Stimulated activated CD4-positive, alpha-beta T cell treated with anti-CD3 and anti-CD28 coated beads, TNF-alpha, amount 100 ng/mL, for 1 hour (primary cell): ENCODE data around the gene JPT1.
A peak's percentile ranks its signal among the peaks of the same experiment; 100 is the strongest.
"Not testable (repeated sequence)": the region's sequence is repeated elsewhere in the genome, so short reads cannot be mapped to it uniquely, and the experiment has no call there.

Experiments used
- DNase-seq, 3 donors: peaks; one replicate each; pipeline ENCODE4 v3.0.0-alpha.2; 2020; ENCODE audit warnings: low read depth in 3 of 3, low spot score in 1 of 3

JPT1 gene, protein sequence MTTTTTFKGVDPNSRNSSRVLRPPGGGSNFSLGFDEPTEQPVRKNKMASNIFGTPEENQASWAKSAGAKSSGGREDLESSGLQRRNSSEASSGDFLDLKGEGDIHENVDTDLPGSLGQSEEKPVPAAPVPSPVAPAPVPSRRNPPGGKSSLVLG

DNA sequence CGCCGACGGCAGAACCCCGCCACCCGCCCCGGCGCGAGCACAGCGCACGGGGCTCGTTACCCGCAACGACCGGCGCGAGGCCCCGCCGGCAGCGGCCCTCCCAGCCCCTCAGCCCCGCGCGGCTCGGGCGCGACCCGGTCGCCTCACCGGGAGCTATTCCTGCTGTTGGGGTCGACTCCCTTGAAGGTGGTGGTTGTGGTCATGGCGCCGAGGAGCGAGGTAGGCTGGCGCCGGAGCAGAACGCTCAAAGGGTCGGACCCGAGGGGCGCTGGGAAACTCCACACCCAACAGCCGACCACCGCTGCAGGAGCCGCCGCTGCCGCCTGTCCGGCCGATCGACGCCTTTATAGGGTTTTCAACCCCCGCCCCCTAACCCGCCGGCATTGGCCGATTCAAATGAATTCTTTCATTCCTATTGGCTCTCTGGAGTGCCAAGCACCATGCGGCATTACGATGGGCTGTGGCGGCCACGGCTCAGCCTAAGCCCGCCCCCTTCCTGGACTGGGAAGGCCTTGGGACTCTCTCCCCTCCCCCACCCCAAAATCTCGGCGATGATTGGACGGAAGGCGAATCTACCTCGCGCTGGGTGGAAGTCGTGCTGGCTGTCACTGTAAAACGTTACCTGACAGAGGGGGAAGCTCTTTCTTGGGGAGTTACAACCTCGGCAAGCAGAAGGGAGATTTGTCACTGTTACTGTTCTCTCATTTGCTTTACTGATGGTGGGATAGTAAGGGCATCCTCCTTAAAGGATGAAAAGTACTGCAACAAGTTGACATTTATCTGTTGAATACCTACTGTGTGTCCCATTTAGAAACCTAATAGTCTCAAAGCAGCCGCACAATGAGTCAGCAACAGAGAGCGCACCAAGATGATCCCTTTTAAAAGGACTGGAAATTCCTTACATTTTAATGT lies at the start of gene JPT1:
Gene JPT1, minus strand, starts transcription at position 318 of the 912 bp plus-strand sequence. Its CDS starts 115 bp downstream, at position 203.
- DNase-seq, result peak; percentile 87 to 96 (median 95)

DNA sequence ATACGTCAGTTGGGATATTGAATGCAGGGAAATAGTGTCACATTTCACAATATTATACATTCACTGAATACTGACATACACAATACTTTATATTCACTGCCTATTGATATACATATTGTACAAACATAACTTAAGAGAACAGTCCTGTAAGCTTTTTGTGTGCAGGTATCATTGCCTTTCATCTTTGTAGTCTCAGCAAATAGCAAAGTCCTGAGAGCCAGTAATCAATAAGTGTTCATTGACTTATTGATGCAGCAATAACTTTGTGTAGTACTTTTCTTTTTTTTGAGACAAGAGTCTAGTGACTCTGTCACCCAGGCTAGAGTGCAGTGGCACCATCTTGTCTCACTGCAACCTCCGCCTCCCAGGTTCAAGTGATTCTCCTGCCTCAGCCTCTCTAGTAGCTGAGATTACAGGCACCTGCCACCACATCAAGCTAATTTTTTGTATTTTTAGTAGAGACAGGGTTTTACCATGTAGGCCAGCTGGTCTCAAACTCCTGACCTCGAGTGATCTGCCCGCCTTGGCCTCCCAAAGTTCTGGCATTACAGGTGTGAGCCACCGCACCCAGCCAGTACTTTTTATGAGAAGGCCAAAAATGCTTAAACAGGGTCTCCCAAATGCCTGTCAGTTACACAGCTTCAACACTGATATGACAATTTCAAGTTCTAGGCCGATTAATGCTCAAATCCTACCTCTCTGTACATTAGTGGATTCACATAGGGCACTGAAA lies 45.7 kb upstream of the JPT1 start:
- DNase-seq, result no peak

DNA sequence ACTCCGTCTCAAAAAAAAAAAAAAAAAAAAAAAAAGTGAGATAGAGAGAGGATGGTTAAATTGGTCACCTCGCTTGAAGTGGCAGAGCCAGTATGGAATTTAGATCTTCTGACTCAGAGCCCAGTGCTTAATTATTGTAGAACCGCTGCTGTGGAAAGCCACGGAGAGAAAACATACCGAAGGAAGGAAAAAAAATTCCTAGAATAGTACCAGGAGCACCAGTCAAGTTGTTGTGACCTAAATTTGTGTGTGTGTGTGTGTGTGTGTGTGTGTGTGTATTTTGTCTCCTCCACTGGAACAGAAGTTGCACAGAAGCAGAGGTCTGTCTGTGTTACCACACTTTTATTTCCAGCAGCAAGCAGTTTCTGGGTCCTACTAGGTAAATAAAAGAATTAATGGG lies 40.6 kb upstream of the JPT1 start:
- DNase-seq, result no peak

DNA sequence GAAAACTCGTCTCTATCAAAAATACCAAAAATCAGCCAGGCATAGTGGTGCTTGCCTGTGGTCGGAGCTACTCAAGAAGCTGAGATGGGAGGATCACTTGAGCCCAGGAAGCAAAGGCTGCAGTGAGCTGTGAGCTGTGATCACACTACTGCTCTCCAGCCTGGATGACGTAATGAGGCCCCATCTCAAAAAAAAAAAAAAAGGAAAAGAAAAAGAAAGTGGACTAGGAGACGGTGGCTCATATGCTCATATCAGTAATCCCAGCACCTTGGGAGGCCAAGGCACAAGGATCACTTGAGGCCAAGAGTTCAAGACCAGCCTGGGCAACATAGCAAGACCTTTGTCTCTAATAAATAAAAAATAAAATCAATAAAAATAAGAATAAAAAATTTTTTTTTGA lies 37.3 kb upstream of the JPT1 start:
- no peak for DNase-seq

DNA sequence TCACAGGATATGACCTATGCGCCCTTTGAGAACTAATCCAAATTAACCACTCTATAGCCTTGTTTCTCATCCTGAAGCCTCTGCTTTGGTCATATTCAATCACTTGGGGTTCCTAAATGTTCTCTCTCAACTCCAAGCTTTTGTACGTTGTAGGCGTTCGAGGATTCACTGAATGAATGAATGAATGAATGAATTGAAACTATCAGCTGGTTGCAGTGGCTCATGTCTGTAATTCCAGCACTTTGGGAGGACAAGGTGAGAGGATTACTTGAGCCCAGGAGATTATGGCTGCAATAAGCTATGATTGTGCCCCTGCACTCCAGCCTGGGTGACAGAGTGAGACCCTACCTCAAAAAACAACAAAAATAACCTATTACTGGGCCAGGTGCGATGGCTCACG lies 34.3 kb upstream of the JPT1 start:
- DNase-seq, result no peak

DNA sequence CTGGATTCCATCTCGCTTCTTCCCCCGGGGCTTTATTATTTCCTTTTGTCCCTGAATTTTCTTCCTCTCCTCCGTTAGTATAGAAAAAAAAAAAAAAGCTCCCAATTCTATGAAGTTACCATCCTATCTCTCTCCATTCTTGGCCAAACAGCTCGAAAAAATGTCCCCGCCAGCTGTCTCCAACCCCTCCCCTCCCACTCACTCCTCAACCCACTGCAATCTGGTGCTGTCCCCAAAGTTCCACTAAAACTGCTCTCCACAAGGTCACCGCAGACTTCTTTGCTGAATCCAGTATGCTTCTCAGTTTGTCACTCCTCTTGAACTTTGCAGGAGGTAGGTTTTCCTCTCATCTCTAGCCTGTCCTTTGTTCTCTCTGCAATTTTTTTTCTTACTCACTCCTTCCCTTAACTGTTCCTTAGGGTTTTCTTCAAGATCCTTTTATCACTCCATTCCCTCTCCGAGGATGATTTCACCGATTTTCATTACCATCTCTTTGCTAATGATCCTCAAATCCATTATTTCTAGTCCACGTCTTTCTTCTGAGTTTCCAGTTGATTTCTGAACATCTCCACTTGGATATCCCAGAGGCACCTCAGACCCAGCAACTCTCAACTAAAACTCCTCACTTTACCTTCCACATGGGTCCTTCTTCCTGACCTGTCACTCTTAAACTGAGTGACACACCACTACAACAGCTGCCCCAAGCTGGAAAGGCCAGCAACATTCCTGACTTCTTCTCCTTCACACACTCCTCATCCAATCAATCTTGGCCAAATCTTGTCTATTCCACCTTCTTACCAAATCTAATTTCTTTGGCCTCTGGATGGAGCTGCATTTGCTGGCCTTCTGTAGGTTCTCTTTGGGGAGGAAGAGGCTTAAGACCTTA lies 29.9 kb upstream of the JPT1 start:
- no peak for DNase-seq

DNA sequence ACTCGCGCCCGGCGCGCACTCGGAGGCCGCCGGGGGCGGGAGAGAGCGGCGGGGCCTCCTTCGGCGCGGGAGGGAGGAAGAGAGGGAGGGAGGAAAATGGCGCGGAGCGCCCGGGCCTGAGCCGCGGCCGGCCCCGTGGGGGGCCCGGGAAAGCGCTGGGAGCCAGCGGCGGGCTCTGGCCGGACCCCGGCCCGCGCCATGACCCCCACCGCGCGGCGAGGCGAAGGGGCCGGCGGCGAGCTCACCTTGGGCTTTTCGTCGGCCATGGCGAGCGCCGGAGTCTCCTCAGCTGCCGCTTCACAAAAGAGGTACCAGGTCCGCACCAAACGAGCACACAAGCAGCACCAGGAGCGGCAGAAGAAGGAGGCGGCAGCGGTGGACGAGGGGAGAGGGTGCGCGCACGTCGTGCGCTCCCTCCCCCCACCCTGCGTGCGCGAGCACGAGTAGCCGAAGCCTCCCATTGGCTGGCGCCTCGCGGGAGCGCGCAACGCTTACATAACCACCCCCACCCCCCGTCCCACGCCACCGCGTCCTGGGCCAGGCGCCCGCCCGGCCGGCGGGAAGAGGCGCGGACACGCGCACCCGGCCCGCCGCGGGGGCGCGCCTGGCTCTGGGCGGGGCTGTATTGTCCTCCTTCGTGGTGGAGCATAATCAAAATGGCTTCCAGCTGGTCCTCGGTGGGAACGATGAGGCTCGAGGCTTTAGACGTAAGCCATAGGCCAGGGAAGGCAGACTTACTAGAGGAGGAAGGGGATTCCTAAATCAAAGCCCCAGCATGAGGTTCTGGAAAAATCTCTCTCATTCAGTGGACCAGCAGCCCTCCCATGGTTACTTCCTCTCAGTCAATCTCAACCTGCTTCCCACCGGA lies 28.5 kb upstream of the JPT1 start, which contains the start of gene SUMO2:
Gene SUMO2, minus strand, starts transcription at position 391 of the 868 bp plus-strand sequence. Its CDS starts 125 bp downstream, at position 266.
- peak; percentile 89 to 96 (median 95) for DNase-seq

DNA sequence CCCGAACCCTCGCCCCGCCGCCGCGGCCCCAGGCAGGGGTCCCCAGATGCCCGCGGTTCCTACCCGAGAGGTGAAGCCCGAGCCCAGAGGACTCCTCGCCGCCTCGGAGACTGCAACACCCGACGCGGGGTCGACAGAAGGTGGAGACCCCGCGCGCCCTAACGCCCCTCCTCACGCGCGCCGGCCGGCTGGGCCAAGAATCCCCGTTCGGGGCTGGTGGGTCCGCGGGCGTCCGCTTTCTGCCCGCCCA lies 27.9 kb upstream of the JPT1 start:
- DNase-seq, result no peak

DNA sequence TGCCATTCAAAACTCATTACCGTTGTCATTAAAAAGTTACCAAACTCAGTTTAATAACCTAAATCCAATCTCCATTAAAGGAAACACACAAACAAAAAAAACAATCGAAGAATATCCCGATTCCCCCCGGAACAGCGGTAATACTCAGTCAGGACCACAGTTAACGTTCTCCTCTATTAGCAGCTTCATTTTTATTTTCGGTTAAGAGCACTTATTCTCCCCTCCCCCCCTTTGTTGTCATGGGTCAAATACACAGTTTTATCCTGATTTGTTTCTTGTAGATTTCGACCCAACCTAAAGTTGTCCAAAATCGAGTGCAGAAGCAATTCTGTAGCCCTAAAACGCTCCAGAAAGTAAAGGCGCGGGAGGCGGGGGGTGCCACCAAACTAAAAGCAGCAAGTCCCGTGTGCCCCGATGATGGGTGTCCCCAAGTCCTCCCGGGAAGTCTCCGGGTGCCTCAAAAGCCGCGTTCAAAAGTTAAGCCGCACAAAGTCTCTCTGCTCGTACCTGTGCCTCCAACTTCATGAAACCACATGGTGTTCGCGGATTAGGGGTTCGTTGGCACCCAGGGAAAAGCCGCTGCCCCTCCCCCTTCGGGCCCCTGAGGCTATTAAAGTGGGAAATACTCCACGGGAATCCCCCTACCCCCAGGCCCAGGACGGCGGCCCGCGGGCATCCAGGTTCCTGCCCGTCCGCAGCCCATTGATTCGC lies 27.5 kb upstream of the JPT1 start:
- DNase-seq, result peak in 2 of 3 donors; percentile 4 to 27

DNA sequence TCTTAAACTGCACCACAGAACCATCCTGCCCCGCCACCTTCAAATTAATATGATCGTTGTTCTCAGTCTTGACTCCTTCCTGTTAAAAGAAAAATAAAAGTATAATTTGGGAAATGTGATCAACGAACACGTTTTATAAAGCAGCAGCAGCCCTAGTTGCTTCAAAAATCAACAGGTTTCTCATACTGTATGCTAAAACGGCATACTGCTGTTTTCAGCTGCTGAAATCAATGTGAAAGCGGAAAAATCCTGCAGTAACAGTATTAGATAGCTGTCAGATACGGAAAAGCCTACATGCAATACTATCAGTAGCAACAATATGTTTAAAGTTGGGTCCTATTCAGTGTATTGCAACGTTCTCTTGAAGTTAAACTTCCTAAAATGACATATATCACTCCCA lies 26.8 kb upstream of the JPT1 start:
- DNase-seq, result no peak

DNA sequence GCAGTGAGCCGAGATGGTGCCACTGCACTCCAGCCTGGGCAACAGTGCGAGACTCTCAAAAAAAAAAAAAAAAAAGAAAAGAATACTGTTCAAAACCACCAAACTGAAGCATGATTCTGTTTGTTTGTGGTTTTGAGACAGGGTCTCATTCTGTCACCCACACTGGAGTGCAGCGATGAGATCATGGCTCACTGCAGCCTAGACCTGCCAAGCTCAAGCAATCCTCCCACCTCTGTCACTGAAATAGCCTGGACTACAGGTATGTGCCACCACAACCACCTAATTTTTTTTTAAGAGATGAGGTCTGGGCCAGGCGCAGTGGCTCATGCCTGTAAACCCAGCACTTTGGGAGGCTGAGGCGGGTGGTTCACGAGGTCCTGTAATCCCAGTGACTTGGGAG lies 24.1 kb upstream of the JPT1 start:
- DNase-seq, result no peak

DNA sequence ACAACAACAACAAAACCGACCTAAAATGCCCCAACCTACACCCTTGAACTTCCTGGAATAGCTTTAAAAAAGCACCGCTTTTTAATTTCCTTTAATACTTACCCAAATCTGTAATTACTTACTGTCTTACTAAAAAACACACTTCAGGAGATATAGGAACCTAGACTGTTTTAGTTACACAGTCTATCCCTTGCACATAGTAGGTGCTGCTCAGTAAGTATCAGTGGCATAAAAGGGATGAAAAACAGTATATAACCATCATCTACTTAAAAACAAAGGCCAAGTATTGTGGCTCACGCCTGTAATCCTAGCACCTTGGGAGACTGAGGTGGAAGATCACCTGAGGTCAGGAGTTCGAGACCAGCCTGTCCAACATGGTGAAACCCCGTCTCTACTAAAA lies 22.3 kb upstream of the JPT1 start:
- no peak for DNase-seq

DNA sequence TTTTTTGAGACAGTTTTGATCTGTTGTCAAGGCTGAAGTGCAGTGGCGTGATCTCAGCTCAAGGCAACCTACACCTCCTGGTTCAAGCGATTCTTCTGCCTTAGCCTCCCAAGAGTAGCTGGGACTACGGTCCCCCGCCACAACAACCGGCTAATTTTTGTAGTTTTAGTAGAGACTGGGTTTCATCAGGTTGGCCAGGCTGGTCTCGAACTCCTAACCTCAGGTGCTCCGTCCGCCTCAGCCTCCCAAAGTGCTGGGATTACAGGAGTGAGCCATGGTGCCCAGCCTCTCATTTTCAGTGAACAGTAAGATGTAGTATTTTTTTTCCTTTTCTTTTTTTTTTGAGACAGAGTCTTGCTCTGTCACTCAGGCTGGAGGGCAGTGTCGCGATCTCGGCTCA lies 20.7 kb upstream of the JPT1 start:
- no peak for DNase-seq

DNA sequence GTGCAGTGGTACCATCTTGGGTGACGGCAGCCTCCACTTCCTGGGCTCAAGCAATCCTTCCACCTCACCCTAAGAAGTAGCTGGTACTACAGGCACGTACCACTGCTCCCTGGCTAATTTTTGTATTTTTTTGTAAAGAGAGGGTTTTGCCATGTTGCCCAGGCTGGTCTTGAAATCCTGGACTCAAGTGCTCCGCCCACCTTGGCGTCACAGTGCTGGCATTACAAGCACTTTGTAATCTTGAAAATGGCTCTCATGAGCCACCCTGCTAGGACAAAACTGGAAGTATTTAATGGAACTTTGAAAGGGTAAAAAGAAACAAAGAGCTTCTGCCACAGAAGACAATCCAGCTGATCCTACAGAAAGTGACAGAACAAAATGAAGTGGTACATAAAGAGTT lies 19.2 kb upstream of the JPT1 start:
- no peak for DNase-seq

DNA sequence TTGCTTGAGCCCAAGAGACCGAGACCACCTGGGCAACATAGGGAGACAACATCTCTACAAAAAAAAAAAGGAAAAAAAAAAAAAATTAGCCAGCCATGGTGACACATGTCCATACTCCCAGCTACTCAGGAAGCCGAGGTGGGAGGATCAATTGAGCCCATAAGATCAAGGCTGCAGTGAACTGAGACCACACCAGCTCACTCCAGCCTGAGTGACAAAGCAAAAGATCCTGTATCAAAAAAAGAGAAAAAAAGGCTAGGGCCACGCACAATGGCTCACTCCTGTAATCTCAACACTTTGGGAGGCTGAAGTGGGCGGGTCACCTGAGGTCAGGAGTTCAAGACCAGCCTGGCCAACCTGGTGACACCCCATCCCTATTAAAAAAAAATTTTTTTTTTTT lies 14.7 kb upstream of the JPT1 start:
- DNase-seq, result no peak

DNA sequence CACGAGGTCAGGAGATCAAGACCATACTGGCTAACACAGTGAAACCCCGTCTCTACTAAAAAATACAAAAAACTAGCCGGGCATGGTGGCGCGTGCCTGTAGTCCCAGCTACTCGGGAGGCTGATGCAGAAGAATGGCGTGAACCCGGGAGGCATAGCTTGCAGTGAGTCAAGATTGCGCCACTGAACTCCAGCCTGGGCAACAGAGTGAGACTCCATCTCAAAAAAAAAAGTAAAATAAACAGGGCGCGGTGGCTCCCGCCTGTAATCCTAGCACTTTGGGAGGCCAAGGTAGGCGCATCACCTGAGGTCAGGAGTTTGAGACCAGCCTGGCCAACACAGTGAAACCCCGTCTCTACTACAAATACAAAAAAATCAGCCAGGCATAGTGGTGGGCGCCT lies 10.3 kb upstream of the JPT1 start:
- not testable (repeated sequence) for DNase-seq

DNA sequence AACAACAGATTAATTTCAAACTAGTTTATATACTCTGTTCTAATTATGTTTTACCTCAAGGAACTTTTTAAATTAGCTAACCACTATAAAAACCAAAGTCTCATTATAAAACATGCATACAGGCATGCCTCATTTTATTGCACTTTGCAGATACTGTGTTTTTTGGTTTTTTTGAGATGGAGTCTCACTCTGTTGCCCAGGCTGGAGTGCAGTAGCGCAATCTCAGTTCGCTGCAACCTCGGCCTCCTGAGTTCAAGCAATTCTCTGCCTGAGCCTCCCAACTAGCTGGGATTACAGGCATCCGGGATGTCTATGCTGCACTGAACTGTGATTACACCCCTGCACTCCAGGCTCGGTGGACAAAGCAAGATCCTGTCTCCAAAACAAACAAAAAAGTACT lies 8.8 kb upstream of the JPT1 start:
- no peak for DNase-seq

DNA sequence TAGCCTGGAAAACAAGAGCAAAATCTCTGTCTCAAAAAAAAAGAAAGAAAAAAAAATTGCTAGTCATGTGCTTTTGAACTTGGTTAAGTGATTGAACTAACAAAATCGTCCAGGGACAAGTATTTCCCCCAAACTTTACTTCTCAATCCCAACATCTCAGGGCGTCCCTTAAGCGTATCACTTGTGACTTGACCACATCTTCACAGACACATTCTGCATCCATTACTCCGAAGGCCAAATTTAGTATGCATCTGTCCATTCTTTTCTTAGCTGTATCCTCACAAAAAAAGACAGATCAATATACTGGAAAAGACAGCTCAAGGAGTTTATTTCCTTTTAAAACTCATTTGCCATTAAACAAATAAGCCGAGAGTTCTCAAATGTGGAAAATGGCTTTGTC lies 5.9 kb upstream of the JPT1 start:
- DNase-seq, result no peak

DNA sequence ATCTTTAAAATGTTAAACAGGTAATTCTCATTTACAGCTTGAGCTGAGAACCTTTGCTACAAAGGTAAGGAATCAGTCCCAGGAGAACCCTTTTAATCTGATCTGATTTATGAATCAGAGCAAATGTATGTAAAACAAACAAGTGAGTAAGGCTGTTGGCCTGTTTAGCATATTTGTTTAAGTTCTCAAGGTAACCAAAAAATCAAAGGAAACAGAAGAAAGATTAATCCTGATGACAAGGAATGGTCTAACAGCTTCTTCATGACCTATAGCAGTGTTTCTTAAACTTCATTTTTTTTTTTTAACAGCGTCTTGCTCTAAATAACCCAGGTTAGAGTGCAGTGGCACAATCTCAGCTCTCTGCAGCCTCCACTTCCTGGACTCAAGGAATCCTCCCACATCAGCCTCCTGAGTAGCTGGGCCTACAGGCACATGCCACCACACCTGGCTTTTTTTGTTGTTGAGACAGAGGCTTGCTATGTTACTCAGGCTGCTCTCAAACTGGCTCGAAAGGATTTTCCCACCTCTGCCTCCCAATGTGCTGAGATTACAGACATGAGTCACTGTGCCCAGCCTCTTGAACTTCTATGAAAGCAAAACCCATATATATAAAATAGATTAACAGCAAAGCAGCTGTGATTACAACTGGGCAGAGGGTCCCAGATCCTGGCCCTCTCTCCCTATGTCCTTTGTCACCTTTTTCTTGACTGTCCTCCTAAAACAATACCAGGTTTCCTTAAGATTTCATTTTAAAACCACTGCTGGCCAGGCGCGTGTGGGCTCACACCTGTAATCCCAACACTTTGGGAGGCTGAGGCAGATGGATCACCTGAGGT lies 5.1 kb upstream of the JPT1 start:
- no peak for DNase-seq
